NCI-H446 (cell line): ENCODE data around the gene LSM5.
A peak's percentile ranks its signal among the peaks of the same experiment; 100 is the strongest.

ENCODE experiments used
- DNase-seq, 2 experiments: peaks; one replicate each; lab custom pipeline; 2025; lab: John Stamatoyannopoulos, UW

LSM5 gene

DNA sequence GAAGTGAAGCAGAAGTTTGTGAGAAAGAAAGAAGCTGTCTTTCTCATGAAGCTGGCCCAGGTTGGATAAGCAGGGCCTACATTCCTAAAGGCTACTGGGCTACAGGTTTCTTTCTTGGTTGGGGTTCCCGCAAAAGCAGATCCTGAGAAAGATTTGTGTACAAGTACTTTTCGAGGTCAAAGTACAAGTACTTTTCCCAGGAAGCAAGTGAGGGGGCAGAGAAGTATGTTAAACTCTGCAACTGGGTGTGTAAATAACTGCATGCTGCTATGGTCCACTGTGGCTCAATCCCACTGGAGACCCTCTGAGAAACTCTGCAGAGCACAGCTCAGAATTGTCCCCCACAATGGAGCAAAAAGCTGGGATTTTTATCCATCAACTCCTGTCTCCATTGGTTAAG, 28.7 kb downstream of the LSM5 start:
- no peak for DNase-seq

DNA sequence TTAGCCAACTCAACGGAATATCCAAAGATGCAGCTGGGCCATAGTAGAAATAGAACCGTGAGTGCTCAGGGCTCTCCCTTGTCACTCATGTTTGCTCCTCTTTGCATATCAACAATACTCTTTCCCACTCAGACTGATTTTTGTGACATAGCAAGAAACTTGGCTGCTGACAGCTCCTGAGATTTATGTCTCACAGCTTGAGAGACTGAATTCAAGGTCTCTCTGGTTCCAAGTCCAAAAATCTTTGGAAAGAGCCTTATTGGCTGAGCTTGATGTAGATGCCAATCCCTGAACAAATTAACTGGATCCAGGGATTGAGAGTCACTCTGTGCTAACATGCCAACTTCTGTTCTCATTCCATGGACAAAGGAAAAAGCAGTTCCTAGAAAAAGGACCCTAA, 30.4 kb downstream of the LSM5 start:
- DNase-seq: peak in 1 of 2 experiments; percentile 23

DNA sequence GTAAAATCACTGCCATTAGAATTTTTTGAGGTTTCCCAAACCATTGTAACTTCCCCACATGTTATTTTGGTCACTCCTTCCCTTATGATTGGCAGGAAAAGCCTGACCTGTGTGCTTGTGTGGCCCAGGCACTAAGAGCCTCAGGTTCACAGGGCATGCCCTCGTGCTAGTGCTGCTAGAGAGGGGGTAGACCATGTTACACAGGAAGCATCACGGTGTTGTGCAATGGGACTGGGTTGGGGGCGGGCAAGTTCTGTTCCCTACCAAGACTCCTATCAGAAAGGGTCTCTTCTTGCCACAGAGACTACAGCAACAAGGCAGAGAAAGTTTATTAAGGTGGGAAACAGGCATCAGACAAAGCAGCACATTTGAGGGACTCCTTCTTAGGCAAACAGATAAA, 32.2 kb downstream of the LSM5 start:
- DNase-seq: no peak

DNA sequence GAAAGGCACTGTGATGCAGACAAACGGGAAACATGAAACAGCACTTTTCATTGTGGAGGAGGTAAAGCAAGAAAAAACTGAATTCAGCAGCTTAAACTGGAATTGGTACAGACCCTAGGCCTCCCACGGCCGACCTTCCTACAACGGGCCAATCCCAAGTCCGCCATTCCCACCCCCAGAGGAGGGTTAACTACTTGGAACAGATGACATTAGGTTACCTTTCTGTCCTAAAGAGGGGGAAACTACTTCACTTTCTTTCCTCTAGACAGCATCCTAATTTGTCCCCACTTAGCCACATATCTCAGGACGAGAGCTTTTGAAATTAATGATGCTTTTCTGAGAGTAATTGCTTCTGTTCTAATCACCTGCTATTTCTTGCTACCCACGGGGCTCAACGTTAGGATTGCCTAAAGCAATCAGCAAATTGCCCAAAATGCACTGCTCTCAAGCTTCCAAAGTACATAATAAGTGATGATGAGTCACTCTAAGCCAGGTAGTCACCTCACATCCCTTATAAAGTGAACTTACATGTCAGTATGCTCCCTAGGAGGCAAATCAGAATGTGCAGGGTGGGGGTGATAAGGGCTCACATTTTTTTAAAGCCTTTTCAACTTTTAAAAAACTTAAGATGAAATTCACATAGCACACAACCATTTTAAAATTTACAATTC, 36.7 kb downstream of the LSM5 start:
- DNase-seq: no peak

DNA sequence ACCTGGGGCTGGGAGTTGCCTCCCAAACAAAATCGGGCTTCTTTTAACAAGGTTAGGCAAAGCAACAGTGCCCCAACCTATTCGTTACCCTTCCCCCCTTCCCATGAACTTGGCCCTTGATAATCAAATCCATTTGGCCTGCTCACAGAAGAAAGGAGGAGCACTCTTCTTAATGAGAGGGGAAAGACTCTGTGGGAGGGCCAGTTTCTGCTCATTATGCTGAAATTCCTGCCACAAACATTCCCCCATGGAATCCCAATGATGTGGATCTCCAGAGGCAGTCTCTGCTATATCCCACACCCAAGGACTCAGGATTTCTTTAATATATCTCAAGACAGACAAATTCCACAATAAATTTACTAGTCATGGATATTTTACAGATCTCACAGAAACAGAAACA, 43.0 kb downstream of the LSM5 start:
- DNase-seq: no peak

DNA sequence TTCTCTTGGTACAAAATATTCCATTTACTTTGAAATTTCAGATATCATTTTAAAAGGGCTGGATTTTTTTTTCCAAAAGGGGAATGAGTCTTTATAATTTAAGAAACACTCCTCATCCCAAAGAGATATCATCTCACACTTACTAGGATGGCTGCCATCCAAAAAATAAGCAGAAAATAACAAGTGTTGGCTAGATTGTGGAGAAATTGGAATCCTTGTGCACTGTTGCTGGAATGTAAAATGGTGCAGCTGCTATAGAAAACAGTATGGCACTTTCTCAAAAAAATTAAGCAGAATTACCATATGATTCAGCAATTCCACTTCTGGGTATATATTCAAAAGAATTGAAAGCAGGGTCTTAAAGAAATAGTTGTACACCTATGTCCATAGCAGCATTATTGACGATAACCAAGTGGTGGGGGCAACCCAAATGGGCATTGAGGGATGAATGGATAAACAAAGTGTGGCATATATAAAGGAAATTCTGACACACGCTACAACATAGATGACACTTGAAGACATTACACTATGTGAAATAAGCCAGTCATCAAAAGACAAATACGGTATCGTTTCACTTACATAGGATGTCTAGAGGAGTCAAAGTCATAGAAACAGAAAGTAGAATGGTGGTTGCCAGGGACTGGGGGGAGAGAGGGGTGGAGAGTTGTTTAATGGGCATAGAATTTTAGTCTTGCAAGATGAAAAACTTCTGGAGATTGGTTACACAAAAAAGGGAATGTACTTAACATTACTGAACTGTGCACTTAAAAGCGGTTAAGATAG, 53.8 kb downstream of the LSM5 start:
- peak in 1 of 2 experiments; percentile 20 for DNase-seq
